GM19023 (cell line): ENCODE data around the gene DNMT3L.

Source experiments
- ATAC-seq: cut with Tn5 transposase; IDR thresholded peaks from one replicate; pipeline ENCODE4 v1.9.1; 2021; ENCODE audit warnings: mild to moderate bottlenecking, moderate library complexity; ENCODE audit not compliant: unreplicated experiment

The DNMT3L gene

DNA sequence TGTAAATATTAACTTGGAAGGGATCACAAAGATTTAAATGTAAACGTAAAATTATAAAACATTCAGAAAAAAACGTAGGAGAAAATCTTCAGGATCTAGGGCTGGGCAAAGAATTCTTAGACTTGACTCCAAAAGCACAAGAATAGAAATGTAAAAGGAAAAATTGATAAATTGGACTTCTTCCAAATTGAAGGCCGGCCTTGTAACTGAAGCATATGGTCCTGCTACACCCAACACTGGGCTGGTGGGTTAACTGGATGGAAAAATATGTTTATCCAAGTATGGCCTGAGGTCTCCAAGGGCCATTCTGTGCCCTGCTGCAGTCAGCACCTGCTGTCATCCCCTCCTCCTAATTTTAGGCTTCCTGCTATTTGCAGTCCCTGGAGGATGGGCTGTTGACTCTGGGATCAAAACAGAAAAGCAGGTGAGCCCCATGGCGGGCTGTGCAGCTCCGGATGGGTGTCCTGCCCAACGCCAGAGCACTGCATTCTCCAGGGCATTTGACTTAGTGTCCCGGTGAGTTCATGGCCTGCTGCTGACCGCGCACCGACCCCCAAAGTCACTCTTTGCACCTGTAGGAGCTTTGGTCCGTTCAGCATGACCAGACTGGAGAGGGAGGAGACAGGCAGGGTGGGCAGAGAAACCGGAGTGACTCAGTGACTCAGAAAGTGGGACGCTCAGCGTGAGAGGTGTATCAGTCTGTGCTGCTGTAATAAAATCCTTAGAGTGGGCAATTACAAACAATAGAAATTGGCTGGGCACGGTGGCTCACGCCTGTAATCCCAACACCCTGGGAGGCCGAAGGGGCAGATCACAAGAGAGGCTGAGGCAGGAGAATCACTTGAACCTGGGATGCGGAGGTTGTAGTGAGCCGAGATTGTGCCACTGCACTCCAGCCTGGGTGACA, 17.9 kb upstream of the DNMT3L start:
- ATAC-seq, result no peak

DNA sequence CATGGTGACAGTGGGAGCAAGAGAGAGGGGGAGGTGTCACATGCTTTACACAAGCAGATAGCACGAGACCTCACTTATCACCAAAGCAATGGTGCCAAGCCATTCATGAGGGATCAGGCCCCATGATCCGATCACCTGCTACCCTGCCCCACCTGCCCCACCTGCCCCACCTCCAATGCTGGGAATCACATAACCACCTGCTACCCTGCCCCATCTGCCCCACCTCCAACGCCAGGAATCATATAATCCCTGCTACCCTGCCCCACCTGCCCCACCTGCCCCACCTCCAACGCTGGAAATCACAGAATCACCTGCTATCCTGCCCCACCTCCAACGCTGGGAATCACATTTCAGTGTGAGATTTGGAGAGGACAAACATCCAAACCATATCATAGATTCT, 13.3 kb upstream of the DNMT3L start:
- no peak for ATAC-seq

DNA sequence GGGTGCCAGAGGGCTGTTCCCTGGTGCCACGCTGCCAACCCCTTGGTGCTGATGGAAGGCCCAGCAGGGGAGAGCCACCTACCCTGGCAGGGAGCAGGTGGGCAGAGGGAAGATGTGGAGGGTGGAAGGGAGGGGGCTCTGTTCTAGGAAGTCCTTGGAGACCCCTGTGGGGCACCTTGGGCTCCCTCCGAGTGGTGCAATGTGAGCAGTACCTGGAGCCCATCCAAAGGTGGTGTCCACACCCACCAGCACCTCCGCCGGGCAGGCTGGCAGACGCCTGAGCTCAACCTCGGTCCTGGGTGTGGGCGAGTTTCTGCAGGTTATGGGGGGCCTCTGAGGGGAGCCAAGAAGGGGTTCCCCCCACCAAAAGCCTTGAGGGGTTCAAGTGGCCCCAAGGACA, 11.3 kb upstream of the DNMT3L start:
- ATAC-seq, result no peak

DNA sequence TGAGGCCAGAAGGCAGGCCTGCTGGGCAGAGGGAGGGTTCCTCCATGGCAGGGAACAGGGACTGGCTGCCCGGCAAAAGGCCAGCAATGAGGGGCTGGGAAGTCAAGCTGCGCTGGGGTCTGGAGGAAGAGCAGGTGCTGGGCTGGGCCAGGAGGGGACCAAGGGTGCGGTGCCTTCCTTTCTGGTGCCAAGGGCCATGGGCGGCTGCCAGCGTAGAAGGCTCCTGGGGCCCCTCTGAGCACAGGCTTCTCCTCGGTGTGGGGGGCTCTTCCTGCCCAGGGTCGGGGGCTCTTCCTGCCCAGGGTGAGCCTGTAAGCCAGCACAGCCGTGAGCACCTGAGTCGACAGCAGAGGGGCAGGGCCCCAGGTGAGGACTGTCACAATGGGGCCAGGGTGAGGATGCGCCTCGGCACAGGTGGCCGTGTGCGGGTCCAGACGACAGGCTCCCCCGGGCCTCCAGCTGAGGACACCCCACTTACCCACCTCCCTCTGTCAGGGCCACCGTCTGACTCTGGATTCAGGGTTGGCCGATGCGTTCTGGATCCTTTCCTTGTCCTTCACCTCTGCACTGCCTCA, 10.7 kb upstream of the DNMT3L start:
- ATAC-seq, result no peak

GRCh38 chr21:44271558-44272283, 10.0 kb upstream of the DNMT3L start:
- ATAC-seq, result no peak

DNA sequence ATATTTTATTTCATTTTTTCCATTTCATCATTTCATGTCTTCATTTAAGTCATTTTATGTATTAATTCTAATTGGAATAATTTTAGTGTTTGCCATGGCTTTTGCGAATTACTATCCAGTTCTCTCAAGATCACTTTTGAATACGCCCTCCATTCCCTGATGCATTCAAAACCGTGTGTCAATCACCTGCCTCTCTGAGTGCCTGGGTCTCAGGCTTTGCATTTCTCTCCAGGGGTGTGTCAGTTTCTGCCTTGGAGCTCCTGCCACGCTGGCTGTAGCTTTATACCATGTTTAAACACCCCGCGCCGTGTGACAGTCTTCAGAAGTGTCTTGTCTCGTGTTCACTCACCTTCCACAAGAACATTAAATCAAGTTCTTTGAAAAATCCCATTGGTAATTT, 7.4 kb upstream of the DNMT3L start:
- ATAC-seq, result no peak

DNA sequence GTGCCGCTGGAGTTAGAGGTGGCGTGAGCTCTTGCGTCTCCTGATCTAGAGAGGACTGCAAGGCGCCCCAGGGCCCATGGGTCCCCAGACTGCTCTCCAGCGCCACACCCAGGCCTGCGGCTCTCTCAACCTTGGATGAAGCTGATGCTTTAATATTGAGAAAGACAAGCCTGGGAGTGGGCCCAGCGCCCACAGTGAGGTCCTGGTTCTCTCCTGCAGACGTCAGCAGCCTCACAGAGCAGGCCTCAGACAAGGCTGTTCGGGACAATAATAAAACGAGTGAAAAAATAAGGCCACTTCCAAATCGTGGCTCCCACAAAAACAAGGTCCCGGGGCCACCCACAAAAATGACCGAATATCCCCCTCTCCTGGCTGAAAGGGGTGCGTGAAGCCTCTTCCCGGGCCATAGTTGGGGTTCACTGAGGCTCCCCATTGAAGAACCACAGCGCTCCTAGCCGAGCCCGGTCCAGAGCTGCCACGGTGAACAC, 6.0 kb upstream of the DNMT3L start:
- no peak for ATAC-seq

- no peak for ATAC-seq
These were observed 4.1 kb upstream of the DNMT3L start for GRCh38 chr21:44265734-44266270.

GRCh38 chr21:44263768-44264167, 2.1 kb upstream of the DNMT3L start:
- ATAC-seq, result no peak

- no peak for ATAC-seq
These were observed 1.6 kb upstream of the DNMT3L start for GRCh38 chr21:44263221-44263760.

GRCh38 chr21:44262338-44263056, 800 bp upstream of the DNMT3L start:
- no peak for ATAC-seq

DNA sequence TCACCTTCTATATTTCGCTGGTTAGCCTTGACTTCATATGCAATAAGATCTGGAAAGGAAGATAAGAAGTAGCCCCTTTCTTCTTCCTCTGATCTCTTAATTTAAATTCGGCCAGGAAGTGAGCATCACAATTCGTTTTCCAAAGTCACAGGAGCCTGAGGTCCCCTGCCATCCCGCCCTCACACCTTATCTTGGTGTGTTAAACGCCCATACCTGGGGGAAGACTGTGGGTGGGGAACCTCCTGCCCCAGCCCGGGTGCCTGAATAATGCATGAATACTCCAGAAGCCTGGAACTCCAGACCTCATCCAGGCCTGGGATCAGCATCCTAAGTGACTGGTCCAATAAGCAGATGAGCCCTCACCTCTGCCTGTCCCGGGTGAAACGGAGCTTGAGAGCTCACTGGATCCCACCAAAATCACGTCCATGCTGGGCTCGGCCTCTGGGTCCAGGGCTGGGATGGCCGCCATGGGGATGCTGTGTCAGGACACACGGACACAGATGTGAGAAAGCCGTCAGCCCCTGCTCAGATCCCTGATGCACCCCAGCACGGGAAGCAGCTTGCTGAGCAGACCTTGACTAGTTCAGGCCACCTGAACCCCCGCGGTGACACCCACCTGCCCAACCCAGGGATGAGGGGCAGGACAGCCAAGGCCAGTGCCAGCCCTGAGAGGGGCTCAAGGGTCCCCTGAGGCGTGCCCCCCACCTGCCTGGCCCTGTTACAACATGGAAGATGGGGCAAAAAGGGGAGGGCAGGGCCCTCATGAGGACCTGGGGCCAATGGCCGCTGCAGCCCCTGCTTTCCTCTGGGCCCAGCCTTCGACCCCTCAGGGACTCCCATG, 686 bp downstream of the DNMT3L start:
- no peak for ATAC-seq

DNA sequence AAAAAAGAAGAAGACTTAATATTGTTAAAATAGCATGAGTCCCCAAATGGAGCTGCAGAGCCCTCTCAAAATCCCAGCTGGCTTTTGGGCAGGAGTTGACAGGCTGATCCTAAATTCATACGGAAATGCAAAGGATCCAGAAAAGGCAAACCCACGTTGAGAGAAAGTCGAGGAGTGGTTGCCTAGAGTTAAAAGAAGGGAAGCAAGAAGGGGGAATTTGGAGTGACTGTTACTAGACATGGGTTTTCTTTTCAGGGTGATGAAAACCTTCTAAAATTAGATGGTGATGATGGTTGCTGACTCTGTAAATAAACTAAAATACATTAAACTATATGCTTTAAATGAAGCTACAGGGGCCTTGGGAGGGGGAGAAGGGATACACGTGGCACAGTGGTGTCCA, 1.6 kb downstream of the DNMT3L start:
- ATAC-seq, result no peak

- no peak for ATAC-seq
These were observed 2.5 kb downstream of the DNMT3L start for GRCh38 chr21:44259082-44259705.

GRCh38 chr21:44258056-44258725, 3.5 kb downstream of the DNMT3L start:
- no peak for ATAC-seq

GRCh38 chr21:44255511-44255981, 6.2 kb downstream of the DNMT3L start:
- no peak for ATAC-seq

DNA sequence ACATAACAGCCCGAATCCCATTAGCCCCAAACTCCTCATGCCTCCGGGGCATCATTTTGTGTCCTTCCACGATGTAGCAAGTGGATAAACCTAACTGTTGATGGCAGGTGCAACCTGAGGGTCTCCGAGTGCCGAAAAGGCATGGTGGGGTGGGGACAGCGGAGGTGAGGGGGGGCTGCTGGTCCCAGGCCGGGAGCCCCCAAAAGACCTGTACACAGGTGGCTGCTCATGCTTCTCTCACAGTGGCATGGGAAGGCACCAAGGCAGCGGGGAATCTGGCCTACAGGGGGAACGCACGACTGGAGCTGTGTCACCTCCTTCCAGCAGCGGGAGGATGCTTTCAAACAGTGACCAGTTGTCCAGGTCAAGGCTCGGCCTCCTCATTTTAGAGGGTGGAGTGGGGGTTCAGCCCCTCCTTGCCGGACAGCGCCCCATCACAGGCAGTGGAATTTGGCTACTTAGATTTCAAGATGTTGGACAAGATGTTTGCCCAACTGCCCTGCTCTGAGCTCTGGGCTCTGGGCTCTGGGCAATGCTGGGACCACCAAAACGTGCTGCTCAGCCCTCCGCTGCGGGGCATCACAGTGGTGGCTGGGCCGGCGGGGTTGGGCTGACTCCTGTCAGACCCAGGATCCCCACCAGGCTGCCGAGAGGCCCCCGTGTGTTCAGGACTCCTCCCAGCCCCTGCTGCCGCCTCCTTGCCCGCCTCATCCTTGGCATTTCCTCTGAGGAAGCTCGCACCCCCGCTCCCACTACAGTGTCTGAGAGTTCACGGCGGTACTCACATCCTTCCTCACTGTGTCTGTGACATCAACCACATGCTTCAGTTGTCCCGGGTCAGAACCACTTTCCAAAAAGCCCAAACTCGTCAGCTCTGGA, 7.6 kb downstream of the DNMT3L start:
- ATAC-seq, result no peak
